Prostate gland (tissue), 2 donors: Measurements from ENCODE around the gene TELO2.

Source experiments
- POLR2AphosphoS5 ChIP-seq: sonication (generic); formaldehyde crosslinking; IDR thresholded peaks from one replicate; pipeline ENCODE4 v1.6.1; 2017; ENCODE audit warnings: antibody characterized with exemption
- TF ChIP-seq, protein P1 (sequence below), 4 experiments: fragments of 200-600 bp in 2 of 4; fragments of 450-650 bp in 2 of 4; sonication (generic) in 2 of 4; IDR thresholded peaks; 1 replicate in 3 of 4; 2 replicates in 1 of 4; pipeline ENCODE4 v1.5.1; 2016 to 2019; ENCODE audit warnings: antibody characterized with exemption in 4 of 4, mild to moderate bottlenecking in 2 of 4, moderate library complexity in 2 of 4

DNA sequence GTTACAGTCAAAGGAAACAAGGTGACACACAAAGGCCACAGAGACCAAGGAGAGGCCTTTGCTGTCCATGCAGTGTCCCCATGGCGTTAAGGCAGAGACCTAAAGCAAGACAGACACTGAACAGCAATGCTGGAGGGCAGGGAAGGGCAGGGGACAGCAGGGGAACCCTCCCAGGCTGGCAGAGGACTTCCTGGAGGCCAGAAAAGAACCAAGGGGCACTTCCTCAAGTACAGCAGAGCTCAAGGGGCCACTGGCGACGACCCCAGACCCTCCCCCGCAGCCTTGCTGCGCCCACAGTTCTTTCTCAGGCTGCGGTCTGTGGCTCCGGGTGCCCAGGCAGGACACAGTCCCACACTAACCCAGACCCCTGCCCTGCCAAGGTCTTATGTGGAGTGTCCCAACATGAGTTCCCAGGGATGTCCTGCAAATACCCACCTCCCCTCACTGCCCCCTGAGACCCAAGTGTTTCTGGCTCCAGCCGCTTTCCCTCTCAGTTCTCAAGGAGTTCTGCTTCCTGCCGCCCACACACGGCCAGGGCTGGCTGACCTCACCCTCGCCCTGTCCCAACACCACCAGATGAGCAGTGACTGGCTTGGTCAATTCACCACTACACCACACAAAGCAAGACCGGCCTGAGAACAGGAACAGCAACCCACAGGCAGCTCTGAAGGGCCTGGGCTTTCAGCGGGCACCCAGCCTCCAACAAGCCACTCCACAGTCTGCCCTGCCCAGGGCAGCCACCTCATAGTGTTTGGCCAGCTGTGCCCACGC is 22.5 kb upstream of the TELO2 start:
- TF ChIP-seq POLR2AphosphoS5: no peak
- TF ChIP-seq, protein P1, sequence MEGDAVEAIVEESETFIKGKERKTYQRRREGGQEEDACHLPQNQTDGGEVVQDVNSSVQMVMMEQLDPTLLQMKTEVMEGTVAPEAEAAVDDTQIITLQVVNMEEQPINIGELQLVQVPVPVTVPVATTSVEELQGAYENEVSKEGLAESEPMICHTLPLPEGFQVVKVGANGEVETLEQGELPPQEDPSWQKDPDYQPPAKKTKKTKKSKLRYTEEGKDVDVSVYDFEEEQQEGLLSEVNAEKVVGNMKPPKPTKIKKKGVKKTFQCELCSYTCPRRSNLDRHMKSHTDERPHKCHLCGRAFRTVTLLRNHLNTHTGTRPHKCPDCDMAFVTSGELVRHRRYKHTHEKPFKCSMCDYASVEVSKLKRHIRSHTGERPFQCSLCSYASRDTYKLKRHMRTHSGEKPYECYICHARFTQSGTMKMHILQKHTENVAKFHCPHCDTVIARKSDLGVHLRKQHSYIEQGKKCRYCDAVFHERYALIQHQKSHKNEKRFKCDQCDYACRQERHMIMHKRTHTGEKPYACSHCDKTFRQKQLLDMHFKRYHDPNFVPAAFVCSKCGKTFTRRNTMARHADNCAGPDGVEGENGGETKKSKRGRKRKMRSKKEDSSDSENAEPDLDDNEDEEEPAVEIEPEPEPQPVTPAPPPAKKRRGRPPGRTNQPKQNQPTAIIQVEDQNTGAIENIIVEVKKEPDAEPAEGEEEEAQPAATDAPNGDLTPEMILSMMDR (IDR thresholded peaks at IDR 0.05): no peak
